SU-DHL-6 (cell line): Measurements from ENCODE around the gene CXCL14.

Experiments used
- H2AFZ ChIP-seq: fragments of 200-600 bp; sonication (generic); 2 replicates; pipeline ENCODE4 v1.6.1; 2014; ENCODE audit warnings: low read depth, mild to moderate bottlenecking, moderate library complexity, mixed read lengths, antibody characterized with exemption, low read length; ENCODE audit not compliant: severe bottlenecking
- H3F3A ChIP-seq: fragments of 200-600 bp; shearing (Covaris generic); 2 replicates; pipeline ENCODE4 v1.6.0; 2016; ENCODE audit warnings: antibody characterized with exemption, mild to moderate bottlenecking; ENCODE audit not compliant: insufficient read depth
- H3K27ac ChIP-seq: fragments of 200-600 bp; sonication (generic); 2 replicates; pipeline ENCODE4 v1.5.1; 2016; ENCODE audit warnings: low read depth, mild to moderate bottlenecking, low read length, moderate library complexity, mixed read lengths
- H3K27me3 ChIP-seq: fragments of 200-600 bp; sonication (generic), shearing (Covaris generic); 2 replicates; pipeline ENCODE4 v1.6.0; 2014; ENCODE audit warnings: mild to moderate bottlenecking, low read length
- H3K36me3 ChIP-seq: fragments of 200-600 bp; sonication (generic); 2 replicates; pipeline ENCODE4 v1.6.1; 2014; ENCODE audit warnings: mild to moderate bottlenecking, low read length, mixed read lengths
- H3K4me2 ChIP-seq: fragments of 300-600, 200-600 bp; shearing (Covaris generic), sonication (generic); 2 replicates; pipeline ENCODE4 v1.6.0; 2014; ENCODE audit warnings: low read length, low read depth, mild to moderate bottlenecking; ENCODE audit not compliant: poor library complexity, severe bottlenecking
- H3K4me3 ChIP-seq: fragments of 200-600 bp; sonication (generic); 2 replicates; pipeline ENCODE4 v1.5.1; 2014; ENCODE audit warnings: antibody characterized with exemption, low read length, mild to moderate bottlenecking, mixed read lengths; ENCODE audit not compliant: insufficient read depth, poor library complexity, severe bottlenecking
- H3K79me2 ChIP-seq: fragments of 200-600 bp; sonication (generic); 2 replicates; pipeline ENCODE4 v1.6.1; 2014; ENCODE audit warnings: mild to moderate bottlenecking, low read length, moderate library complexity; ENCODE audit not compliant: insufficient read depth
- H3K9ac ChIP-seq: fragments of 200-600 bp; sonication (generic); 2 replicates; pipeline ENCODE4 v1.7.0; 2014; ENCODE audit warnings: mild to moderate bottlenecking, low read length
- H3K9me2 ChIP-seq: fragments of 200-600 bp; sonication (generic); replicated peaks from 2 replicates; pipeline ENCODE4 v1.6.1; 2014; ENCODE audit warnings: low read length; ENCODE audit not compliant: insufficient read depth
- H3K9me3 ChIP-seq: fragments of 200-600 bp; sonication (generic); 2 replicates; pipeline ENCODE4 v1.6.1; 2014; ENCODE audit warnings: low read length, mixed read lengths; ENCODE audit not compliant: insufficient read depth
- H4K20me1 ChIP-seq: fragments of 200-600 bp; sonication (generic); 2 replicates; pipeline ENCODE4 v1.6.1; 2014; ENCODE audit warnings: low read depth, mild to moderate bottlenecking, antibody characterized with exemption, low read length, moderate library complexity, mixed read lengths
- EZH2phosphoT487 ChIP-seq: fragments of 200-600 bp; sonication (generic), shearing (Covaris generic); conservative IDR thresholded peaks from 2 replicates; pipeline ENCODE4 v1.6.1; 2018; ENCODE audit warnings: mild to moderate bottlenecking, antibody characterized with exemption, low read length, moderate library complexity, mixed read lengths
- TF ChIP-seq, protein P1 (sequence below): fragments of 200-600 bp; sonication (generic); IDR thresholded peaks from one replicate; pipeline ENCODE4 v1.5.1; 2017; ENCODE audit warnings: antibody characterized with exemption, mild to moderate bottlenecking, low read length, moderate library complexity; ENCODE audit not compliant: insufficient read depth, poor library complexity, severe bottlenecking

CXCL14 gene

DNA sequence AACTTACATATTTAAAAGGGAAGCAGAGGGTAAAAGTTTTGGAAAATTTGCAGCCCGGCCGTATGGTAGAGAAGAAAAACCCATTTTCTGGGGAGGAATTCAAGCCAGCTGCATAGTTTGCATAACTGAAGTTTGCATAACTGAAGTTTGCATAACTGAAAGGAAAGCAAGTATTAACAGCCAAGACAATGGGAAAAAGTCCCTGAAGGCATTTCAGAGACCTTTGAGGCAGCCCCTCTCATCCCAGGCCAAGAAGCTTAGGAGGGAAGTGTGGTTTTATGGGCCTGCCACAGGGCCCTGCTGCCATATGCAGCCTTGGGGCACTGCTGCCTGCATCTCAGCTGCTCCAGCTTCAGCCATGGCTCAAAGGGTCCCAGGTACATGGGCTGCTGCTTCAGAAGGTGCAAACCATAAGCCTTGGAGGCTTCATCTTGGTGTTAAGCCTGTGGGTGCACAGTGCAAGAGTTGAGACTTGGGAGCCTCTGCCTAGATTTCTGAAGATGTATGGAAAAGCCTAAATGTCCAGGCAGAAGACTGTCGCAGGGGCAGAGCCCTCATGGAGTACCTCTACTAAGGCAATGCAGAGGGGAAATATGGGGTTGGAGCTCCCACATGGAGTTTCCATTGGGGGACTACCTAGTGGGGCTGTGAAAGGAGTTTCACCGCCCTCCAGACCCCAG is 36.9 kb upstream of the CXCL14 start:
- 0 out of 2 replicates have a peak, but pooled peaks cover 5% of the 10 kb centered on the region for H3K9me3 ChIP-seq
- no peak overlapping the region for H3K27ac ChIP-seq
- H2AFZ ChIP-seq: no peak overlapping the region
- TF ChIP-seq EZH2phosphoT487: no peak
- TF ChIP-seq, protein P1, sequence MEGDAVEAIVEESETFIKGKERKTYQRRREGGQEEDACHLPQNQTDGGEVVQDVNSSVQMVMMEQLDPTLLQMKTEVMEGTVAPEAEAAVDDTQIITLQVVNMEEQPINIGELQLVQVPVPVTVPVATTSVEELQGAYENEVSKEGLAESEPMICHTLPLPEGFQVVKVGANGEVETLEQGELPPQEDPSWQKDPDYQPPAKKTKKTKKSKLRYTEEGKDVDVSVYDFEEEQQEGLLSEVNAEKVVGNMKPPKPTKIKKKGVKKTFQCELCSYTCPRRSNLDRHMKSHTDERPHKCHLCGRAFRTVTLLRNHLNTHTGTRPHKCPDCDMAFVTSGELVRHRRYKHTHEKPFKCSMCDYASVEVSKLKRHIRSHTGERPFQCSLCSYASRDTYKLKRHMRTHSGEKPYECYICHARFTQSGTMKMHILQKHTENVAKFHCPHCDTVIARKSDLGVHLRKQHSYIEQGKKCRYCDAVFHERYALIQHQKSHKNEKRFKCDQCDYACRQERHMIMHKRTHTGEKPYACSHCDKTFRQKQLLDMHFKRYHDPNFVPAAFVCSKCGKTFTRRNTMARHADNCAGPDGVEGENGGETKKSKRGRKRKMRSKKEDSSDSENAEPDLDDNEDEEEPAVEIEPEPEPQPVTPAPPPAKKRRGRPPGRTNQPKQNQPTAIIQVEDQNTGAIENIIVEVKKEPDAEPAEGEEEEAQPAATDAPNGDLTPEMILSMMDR: no peak
- no peaks in the 10 kb centered on the region for H3K9me2 ChIP-seq
- no peaks in the 10 kb centered on the region for H4K20me1 ChIP-seq
- H3K79me2 ChIP-seq: no peaks in the 10 kb centered on the region
- H3K9ac ChIP-seq: no peak overlapping the region
- H3K4me3 ChIP-seq: no peak overlapping the region
- H3K27me3 ChIP-seq: no peaks in the 10 kb centered on the region
- H3K4me2 ChIP-seq: no peak overlapping the region
- no peaks in the 10 kb centered on the region for H3K36me3 ChIP-seq
- H3F3A ChIP-seq: no peaks in the 10 kb centered on the region

DNA sequence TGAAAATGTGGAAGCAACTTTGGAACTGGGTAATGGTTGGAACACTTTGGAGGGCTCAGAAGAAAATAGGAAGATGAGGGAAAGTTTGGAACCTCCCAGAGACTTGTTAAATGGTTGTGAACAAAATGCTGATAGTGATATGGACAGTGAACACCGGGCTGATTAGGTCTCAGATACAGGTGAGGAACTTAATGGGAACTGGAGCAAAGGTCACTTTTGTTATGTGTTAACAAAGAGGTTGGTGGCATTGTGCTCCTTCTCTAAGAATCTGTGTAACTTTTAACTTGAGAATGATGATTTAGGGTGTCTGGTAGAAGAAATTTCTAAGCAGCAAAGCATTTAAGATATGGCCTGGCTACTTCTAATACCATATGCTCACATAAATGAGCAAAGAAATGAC is 36.4 kb upstream of the CXCL14 start:
- H3K4me2 ChIP-seq: no peak overlapping the region
- no peak overlapping the region for H3K27ac ChIP-seq
- H2AFZ ChIP-seq: no peak overlapping the region
- H3K9ac ChIP-seq: no peak overlapping the region
- no peak overlapping the region for H3K4me3 ChIP-seq
- no peaks in the 10 kb centered on the region for H3K36me3 ChIP-seq
- 0 out of 2 replicates have a peak, but pooled peaks cover 5% of the 10 kb centered on the region for H3K9me3 ChIP-seq
- H3F3A ChIP-seq: no peaks in the 10 kb centered on the region
- no peaks in the 10 kb centered on the region for H3K79me2 ChIP-seq
- H3K27me3 ChIP-seq: no peaks in the 10 kb centered on the region
- no peaks in the 10 kb centered on the region for H4K20me1 ChIP-seq
- TF ChIP-seq EZH2phosphoT487: no peak
- TF ChIP-seq, protein P1: no peak
- H3K9me2 ChIP-seq: no peaks in the 10 kb centered on the region

DNA sequence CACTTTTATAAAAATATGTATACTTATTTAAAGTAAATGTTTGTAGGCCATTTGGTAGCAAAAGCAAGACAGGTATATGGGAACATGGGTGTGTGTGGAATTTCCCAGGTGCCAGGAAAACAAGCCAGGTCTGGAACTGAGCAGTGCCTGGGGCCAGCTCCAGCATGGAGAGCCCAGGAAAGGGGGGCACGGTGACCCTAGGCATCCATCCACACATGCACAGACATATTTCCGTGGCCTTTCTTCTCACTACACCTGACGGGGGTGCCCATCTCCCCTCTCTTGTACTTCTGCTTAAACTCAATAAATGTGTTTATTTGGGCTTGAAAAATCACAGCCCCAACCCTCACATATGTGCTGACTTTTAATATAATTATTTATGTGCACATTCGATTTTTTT is 31.2 kb upstream of the CXCL14 start:
- Histone ChIP-seq H3K79me2 (no peaks in the 10 kb centered on the region), H3K4me3 (no peak overlapping the region), H4K20me1 (no peaks in the 10 kb centered on the region), H3K9me3 (no peaks in the 10 kb centered on the region), H3F3A (no peaks in the 10 kb centered on the region), H3K27ac (no peak overlapping the region), H3K36me3 (no peaks in the 10 kb centered on the region), H3K9ac (no peak overlapping the region), H3K4me2 (no peak overlapping the region), H2AFZ (no peak overlapping the region), H3K9me2 (no peaks in the 10 kb centered on the region), H3K27me3 (no peaks in the 10 kb centered on the region)
- TF ChIP-seq EZH2phosphoT487: no peak
- TF ChIP-seq, protein P1: no peak
